ENCODE data around the gene PRLR.

GRCh38 chr5:35269006-35269405 lies 38.7 kb upstream of the PRLR start:
- TF ChIP-seq CTCF (IDR thresholded peaks at IDR 0.05) (no peak), POLR2A (IDR thresholded peaks at IDR 0.05) (no peak)

Data from heart left ventricle (tissue), 13 donors.